Cerebellar nuclear complex (tissue), 1 donor: ENCODE data around the gene MSI2.

Experiments used
- DNase-seq, 2 experiments: peaks; one replicate each; lab custom pipeline; 2025; lab: John Stamatoyannopoulos, UW

MSI2 gene

GRCh38 chr17:57246257-57246656, 10.1 kb upstream of the MSI2 start:
- DNase-seq: no peak

- DNase-seq: no peak
Measured at GRCh38 chr17:57247261-57247660, 9.1 kb upstream of the MSI2 start.

DNA sequence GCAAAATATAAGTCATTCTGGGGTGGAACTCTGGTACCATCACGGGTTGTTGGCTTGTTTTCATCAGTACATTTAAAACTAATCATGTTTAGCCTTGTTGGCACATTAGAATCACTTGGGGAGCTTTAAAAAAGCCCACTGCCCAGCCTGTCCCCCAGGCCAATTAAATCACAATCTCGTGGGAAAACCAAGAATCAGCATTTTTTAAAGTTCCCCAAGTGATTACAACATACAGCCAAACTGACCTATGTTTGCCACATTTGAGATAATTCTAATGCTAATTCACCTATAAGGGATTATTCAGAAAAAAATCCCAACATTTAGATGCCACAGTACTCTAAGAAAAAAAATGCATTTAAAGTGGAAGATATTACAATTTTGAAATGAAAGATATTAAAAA, 8.4 kb upstream of the MSI2 start:
- DNase-seq: no peak

- DNase-seq: no peak
Measured at GRCh38 chr17:57249520-57249919, 6.8 kb upstream of the MSI2 start.

DNA sequence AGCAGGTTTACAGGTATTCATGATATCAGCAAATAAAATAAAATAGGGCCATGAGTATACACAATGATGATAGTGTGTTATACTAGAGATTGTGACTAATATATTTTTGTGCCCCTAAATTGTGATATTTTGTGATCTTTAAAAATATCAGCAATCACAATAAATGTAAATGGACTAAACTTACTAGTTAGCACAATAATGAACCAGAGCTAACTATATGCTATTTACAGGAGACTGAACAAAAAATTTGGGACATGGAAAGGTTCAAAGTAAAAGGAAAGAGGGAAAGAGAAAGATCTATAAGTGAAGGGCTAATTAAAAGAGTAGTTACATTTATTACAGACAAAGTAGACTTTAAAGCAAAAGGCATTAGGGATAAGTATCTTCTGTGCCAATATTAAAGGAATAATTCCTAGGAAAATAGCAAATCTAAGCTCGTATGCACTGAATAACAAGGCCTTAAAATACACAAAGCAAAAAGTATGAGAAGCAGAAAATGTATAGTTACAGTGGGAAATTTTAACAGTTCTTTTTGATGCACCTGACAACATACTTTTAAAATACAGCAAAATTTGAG, 5.0 kb upstream of the MSI2 start:
- no peak for DNase-seq

GRCh38 chr17:57253362-57254065, 2.8 kb upstream of the MSI2 start:
- no peak for DNase-seq

DNA sequence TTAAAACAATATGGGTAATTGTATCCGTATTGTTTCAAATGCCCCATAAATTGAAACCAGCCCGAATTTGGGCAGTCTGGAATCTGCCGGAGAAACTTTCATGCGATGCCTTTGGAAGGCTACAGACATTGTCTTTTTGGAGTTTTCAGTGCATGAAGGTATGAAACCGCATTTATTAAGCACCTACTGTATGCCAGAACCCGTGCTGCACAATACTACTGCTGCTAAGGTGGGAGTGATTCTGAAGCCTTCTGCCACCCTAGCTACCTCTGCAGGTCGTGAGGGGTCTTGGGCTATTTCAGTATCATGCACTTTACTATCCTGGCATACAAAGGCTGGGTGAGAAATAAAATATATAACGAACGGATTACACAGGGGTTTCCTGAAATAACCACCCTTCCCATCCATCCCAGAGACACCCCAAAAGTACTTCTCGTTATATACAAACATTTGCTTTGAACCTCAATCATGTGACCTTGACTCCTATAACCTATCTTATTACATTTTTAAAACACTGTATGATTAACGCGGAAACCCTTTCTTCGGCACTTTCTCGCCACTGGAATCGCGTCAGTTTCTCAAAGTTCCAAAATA, 1.0 kb upstream of the MSI2 start:
- no peak for DNase-seq

- DNase-seq: no peak
Measured at GRCh38 chr17:57256708-57257112, 387 bp downstream of the MSI2 start.

DNA sequence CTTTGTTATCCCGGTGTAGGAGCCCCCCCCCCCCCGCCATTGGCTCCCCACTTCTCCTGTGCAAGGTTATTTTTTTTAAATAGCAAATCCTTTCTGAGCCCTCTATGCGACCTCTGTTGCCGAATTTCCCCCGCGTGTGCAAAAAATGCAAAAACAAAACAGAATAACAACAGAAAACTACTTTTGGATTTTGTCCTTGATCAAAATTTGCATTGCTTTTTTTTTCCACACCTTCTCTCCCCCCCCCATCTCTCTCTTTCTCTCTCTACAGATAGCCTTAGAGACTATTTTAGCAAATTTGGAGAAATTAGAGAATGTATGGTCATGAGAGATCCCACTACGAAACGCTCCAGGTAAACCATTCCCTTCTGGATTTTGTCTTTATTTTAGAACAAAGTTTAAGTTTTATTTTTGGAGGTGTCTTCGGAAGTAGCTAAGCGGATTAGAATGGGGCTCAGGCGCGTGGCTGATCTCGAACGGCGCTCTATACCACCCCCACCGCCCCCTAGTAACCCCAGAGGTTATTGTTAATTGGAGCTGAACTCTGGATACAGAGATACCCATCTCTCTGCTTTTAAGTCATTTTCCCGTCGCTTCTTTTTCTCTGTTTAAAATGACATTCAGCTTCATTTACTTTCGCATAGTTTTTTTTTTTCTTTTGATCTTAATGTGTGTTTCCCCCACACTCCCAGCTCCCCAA, 1.0 kb downstream of the MSI2 start:
- no peak for DNase-seq

DNA sequence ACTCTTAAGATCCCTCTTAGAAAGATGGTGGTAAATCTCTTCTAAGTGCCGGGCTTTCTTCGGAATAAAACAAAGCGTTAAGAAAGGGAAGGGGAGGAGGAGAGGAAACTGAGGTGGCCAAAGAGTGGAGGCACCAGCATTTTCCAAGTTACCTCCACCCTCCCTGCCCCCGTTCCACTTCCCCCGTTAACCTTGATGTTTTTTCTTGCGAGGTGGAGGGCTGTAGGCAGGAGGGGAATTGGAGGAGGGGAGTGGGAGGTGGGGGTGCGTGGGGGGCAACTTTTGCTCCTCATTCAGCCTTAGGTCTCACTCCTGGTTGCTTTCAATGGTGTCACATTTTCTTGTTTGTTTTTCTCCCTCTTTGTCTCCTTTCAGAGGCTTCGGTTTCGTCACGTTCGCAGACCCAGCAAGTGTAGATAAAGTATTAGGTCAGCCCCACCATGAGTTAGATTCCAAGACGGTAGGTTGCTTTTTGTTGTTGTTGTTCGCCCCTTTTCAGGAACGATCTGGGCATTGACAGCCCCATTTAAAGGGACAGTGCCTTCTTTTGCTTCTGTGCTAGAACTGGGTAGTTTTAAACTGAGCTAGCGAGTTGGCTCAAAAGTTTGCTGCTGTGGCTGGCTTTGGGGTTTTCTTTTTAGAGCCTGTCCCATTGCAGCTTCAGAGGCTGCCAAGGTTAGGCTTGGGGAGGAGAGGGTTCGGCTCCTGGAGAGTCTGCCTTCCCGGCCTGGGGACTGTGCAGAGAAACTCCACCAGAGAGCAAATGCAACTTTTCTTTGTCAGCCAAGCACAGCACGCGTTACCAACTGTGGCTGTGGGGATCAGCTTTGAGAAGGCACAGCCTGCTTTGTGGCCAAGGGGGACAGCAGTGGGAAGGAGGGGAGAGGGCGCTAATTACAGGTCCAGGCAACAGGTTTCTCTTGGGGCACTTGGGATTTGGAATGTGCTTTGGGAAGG, 1.9 kb downstream of the MSI2 start:
- DNase-seq: no peak

DNA sequence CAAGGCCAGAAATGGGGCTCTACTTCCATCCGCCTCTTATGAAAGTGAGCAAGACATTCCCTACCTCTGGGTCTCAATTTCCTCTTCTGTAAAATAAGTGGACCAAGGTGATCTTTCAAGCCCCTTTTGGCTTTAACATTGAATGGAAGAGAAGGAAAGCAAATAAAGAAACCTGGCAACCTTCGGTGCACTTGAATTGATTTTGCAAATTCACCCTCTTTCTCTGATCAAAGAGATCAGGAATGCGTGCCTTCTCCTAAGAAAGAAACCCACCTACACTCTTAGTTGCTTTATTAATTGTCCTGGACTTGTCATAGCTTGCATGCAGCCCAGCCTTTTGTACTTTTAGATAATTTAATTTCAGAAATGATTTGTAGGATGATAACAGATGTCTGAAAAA, 3.0 kb downstream of the MSI2 start:
- no peak for DNase-seq

- no peak for DNase-seq
Measured at GRCh38 chr17:57259817-57260216, 3.5 kb downstream of the MSI2 start.

- DNase-seq: no peak
Measured at GRCh38 chr17:57260325-57261083, 4.2 kb downstream of the MSI2 start.

- DNase-seq: no peak
Measured at GRCh38 chr17:57261084-57261461, 4.8 kb downstream of the MSI2 start.

DNA sequence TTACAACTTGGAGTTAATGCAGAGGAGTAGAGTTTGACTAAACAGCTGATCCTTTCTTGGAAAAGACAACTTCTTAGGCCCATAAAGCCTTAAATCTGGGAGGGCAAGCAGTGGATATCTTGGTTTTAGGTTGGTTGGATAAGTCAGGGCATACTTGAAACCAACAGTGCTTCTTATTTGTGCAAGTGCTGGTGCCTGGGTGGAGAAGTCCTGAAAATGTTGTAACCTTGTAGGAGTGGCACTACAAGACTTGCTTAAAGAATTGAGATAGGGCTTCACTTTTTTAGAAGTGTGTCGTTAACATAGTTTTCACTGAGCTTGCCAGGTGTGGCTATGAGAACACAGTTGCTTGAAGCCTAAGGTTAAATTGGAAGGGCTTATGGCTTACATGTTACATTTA, 6.2 kb downstream of the MSI2 start:
- DNase-seq: no peak

DNA sequence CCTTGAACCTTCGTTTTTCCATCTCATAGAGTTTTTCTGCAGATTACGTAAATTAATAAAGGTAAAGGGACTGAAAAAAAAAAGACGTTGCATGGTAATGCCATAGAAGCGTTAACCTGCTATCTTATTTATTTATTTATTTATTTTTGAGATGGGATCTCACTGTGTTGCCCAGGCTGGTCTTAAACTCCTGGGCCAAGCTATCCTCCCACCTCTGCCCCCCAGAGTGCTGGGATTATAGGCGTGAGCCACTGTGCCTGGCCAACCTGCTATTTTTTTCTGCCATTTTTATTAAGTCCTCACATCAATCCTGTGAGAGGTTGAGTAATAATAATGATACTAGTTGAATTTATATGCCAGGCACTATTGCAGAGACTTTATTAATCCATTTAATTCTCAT, 7.9 kb downstream of the MSI2 start:
- no peak for DNase-seq

DNA sequence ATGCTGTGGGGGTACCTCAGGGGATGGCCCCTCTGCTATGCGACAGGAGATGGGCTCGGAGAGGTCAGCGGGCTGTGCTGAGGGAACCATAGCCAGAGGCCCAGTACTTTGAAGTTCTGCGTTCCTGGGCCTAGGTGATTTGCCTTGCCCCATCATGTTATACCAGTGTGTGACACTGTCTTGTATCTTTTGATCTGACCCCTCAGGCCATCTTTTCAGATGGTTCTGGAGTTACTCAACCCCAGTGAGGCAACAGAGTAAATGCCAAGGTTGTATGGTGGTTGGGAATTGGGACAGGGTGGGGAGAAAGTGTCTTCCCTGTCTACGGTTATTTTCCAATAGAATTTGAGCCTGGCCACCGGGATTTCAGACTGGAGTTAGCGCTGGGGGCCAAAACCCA, 8.5 kb downstream of the MSI2 start:
- no peak for DNase-seq

GRCh38 chr17:57266902-57267311, 10.6 kb downstream of the MSI2 start:
- no peak for DNase-seq

GRCh38 chr17:57268181-57268580, 11.9 kb downstream of the MSI2 start:
- no peak for DNase-seq

GRCh38 chr17:57269052-57269451, 12.7 kb downstream of the MSI2 start:
- DNase-seq: no peak

DNA sequence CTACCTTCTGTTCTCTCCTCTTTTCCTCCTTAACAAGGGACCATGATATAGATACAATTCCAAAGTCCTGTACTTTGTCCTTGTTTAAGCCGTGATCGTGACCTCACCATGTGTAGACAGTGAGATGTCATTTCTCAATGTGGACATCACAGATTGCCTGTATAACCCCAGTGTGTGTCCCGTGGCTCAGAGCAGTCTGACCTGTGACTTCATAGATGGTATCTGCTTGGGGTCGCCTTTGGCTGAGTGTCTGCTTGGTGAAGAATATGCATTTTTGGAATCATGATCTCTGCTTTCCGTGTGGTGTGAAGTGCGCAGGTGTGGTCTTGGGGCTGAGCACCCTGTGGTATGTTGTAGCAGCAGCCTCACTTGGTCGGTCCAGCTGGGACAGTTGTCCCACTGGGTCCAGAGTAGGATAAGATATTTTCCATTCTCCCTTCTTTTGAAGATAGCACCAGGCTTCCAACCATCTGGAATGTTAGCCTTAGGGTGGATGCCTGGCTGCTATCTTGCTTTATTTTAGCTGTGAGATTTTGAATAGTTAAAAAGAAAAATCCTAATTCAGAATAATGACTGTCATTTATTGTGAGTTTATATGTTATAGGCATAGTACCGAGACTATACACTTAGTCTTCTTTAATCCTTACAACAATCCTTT, 13.4 kb downstream of the MSI2 start:
- no peak for DNase-seq
